ENCODE data around the gene COL8A1. TPM values are rescaled to one million over a fixed set of nuclear protein-coding genes. Genes with fewer than 3 reads are reported as not detected.

Gene COL8A1
- total RNA-seq, 2 experiments from 2014 or later: not detected

DNA sequence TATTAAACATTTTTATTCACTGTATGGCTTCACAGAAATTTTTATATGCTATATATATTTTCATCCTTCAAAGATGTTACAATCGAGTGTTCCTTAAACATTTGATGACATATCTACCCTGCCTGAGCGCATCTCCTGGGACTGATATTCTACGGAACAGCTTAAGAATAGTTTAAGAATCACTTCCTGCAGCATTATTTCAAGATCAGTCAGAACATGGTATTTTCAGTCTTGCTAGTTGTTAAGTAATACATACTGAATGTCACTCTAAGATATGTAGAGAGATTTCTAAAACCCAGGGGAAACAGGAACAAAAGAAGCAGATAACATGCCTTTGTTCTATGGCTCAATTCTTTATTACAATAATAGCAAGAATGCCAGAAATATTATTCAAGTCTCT, 8.7 kb downstream of the COL8A1 start:
- Mint-ChIP-seq H3K36me3 (ENCODE audit: low read depth) (no peaks in the 10 kb centered on the region), H3K4me1 (ENCODE audit: low read depth) (no peaks in the 10 kb centered on the region)
- CTCF ChIA-PET: no interaction called here

DNA sequence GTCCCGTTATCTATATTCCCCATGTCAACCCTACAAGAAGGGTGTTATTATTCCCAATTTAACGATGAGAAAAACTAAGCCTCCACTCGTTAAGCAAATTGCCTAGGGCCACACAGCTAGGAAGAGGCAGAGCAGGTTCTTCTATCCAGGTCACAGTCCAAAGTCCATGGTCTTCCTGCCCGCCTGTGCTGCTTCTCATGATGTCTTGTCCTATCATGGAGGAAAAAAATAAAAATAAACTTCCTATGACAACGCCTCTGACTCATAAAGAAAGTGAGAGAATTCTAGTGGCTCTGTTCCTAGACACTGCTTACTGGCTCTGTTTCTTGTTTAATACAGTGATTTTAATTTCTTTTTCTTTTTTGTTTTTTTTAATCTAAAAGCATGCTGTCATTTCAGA, 9.7 kb downstream of the COL8A1 start:
- peaks cover 19% of the 10 kb centered on the region for H3K27me3 Mint-ChIP-seq
- Histone ChIP-seq H3K4me3 (ENCODE audit: low read length) (no peak overlapping the region), H3K36me3 (ENCODE audit: insufficient read depth, low read length) (no peaks in the 10 kb centered on the region), H3K9me3 (ENCODE audit: control insufficient read depth in 1 of 2, insufficient read depth in 1 of 2, low read length in 2 of 2) (no peaks in the 10 kb centered on the region), H3K27ac (ENCODE audit: low read depth in 1 of 2, low read length in 2 of 2) (no peak overlapping the region), H3K4me1 (ENCODE audit: insufficient read depth, low read length) (no peaks in the 10 kb centered on the region), H3K27me3 (ENCODE audit: control insufficient read depth in 1 of 2, insufficient read depth in 2 of 2, low read length in 2 of 2) (no peaks in the 10 kb centered on the region)
- ATAC-seq (ENCODE audit: poor library complexity): no peak
- intact Hi-C loops (cut with DNase I, micrococcal nuclease): no loop called here
- H3K27ac Mint-ChIP-seq: no peak overlapping the region
- ChIA-PET POLR2A (no interaction called here), CTCF (no interaction called here)
- H3K36me3 Mint-ChIP-seq (ENCODE audit: low read depth): no peaks in the 10 kb centered on the region
- TF ChIP-seq, protein P1, sequence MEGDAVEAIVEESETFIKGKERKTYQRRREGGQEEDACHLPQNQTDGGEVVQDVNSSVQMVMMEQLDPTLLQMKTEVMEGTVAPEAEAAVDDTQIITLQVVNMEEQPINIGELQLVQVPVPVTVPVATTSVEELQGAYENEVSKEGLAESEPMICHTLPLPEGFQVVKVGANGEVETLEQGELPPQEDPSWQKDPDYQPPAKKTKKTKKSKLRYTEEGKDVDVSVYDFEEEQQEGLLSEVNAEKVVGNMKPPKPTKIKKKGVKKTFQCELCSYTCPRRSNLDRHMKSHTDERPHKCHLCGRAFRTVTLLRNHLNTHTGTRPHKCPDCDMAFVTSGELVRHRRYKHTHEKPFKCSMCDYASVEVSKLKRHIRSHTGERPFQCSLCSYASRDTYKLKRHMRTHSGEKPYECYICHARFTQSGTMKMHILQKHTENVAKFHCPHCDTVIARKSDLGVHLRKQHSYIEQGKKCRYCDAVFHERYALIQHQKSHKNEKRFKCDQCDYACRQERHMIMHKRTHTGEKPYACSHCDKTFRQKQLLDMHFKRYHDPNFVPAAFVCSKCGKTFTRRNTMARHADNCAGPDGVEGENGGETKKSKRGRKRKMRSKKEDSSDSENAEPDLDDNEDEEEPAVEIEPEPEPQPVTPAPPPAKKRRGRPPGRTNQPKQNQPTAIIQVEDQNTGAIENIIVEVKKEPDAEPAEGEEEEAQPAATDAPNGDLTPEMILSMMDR (IDR thresholded peaks at IDR 0.05): no peak
- H3K9me3 Mint-ChIP-seq: no peaks in the 10 kb centered on the region
- no peaks in the 10 kb centered on the region for H3K4me1 Mint-ChIP-seq (ENCODE audit: low read depth)
- H3K4me3 Mint-ChIP-seq: no peak overlapping the region
- DNase-seq: no peak

More for the DNA sequence above, 8.7 kb downstream of the COL8A1 start:
- Histone ChIP-seq H3K27ac (ENCODE audit: low read depth in 1 of 2, low read length in 2 of 2) (no peak overlapping the region), H3K27me3 (ENCODE audit: control insufficient read depth in 1 of 2, insufficient read depth in 2 of 2, low read length in 2 of 2) (no peaks in the 10 kb centered on the region), H3K4me1 (ENCODE audit: insufficient read depth, low read length) (no peaks in the 10 kb centered on the region), H3K4me3 (ENCODE audit: low read length) (no peak overlapping the region), H3K9me3 (ENCODE audit: control insufficient read depth in 1 of 2, insufficient read depth in 1 of 2, low read length in 2 of 2) (no peaks in the 10 kb centered on the region), H3K36me3 (ENCODE audit: insufficient read depth, low read length) (no peaks in the 10 kb centered on the region)
- ATAC-seq (ENCODE audit: poor library complexity) (no peak), DNase-seq (no peak)
- Mint-ChIP-seq H3K4me3 (no peak overlapping the region), H3K9me3 (no peaks in the 10 kb centered on the region), H3K27me3 (peaks cover 30% of the 10 kb centered on the region), H3K27ac (no peak overlapping the region)
- POLR2A ChIA-PET: no interaction called here
- intact Hi-C loops (cut with DNase I, micrococcal nuclease): no loop called here
- TF ChIP-seq, protein P1 (IDR thresholded peaks at IDR 0.05): no peak

DNA sequence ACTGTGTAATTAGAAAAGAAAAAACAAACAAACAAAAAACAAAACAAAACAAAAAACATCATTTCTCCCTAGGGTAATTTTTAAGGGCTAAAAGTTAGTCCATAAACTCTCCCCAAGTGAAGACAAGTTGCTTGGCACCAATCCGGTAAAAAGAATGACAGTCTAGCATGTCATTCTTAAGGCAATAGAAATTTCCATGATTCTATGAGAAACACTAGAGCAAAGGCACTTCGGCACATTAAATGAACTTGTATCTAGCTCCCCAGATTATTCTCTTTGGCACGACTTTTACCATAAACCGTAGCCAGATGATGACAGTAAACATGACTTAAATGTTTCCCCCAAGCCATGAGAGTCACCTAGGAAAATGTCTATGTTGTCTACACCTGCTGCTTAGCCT, 10.1 kb downstream of the COL8A1 start:
- Mint-ChIP-seq H3K4me1 (ENCODE audit: low read depth) (no peaks in the 10 kb centered on the region), H3K4me3 (no peak overlapping the region)

More for the DNA sequence above, 10.1 kb downstream of the COL8A1 start:
- H3K27ac Mint-ChIP-seq: no peak overlapping the region
- no peaks in the 10 kb centered on the region for H3K4me1 ChIP-seq (ENCODE audit: insufficient read depth, low read length)
- H3K36me3 ChIP-seq (ENCODE audit: insufficient read depth, low read length): no peaks in the 10 kb centered on the region
- intact Hi-C loops (cut with DNase I, micrococcal nuclease): no loop called here
- no peak overlapping the region for H3K27ac ChIP-seq (ENCODE audit: low read depth in 1 of 2, low read length in 2 of 2)
- CTCF ChIA-PET: no interaction called here
- H3K27me3 Mint-ChIP-seq: peaks cover 18% of the 10 kb centered on the region
- DNase-seq: no peak
- no peaks in the 10 kb centered on the region for H3K9me3 ChIP-seq (ENCODE audit: control insufficient read depth in 1 of 2, insufficient read depth in 1 of 2, low read length in 2 of 2)
- TF ChIP-seq, protein P1 (IDR thresholded peaks at IDR 0.05): no peak
- no peaks in the 10 kb centered on the region for H3K9me3 Mint-ChIP-seq
- POLR2A ChIA-PET: no interaction called here
- no peaks in the 10 kb centered on the region for H3K36me3 Mint-ChIP-seq (ENCODE audit: low read depth)
- ATAC-seq (ENCODE audit: poor library complexity): no peak
- H3K4me3 ChIP-seq (ENCODE audit: low read length): no peak overlapping the region
- no peaks in the 10 kb centered on the region for H3K27me3 ChIP-seq (ENCODE audit: control insufficient read depth in 1 of 2, insufficient read depth in 2 of 2, low read length in 2 of 2)

Data from CD4-positive, alpha-beta T cell (primary cell).